H9 (cell line): ENCODE measurements around the gene STARD3. TPM values are rescaled to one million over a fixed set of nuclear protein-coding genes. Genes with fewer than 3 reads are reported as not detected.

Experiments used
- DNase-seq: peaks from one replicate; pipeline ENCODE4 v3.0.0-alpha.2; 2017
- H2AFZ ChIP-seq: one replicate; pipeline ENCODE4 v1.6.1; 2013; ENCODE audit warnings: mild to moderate bottlenecking, low read length, control low read depth, moderate library complexity
- H2AK5ac ChIP-seq: 2 replicates; pipeline ENCODE4 v1.6.1; 2013; ENCODE audit warnings: low read length, control low read depth, mixed read lengths; ENCODE audit not compliant: insufficient read length
- H2BK120ac ChIP-seq: one replicate; pipeline ENCODE4 v1.6.1; 2013; ENCODE audit warnings: low read depth, mild to moderate bottlenecking, low read length, control low read depth, inconsistent platforms; ENCODE audit not compliant: poor library complexity, severe bottlenecking
- H2BK12ac ChIP-seq: 2 replicates; pipeline ENCODE4 v1.6.1; 2013; ENCODE audit warnings: low read length, control low read depth, mixed read lengths, low read depth; ENCODE audit not compliant: insufficient read length
- H2BK15ac ChIP-seq: 2 replicates; pipeline ENCODE4 v1.6.1; 2013; ENCODE audit warnings: low read depth, low read length, control low read depth
- H2BK20ac ChIP-seq: one replicate; pipeline ENCODE4 v1.6.1; 2013; ENCODE audit warnings: low read depth, mild to moderate bottlenecking, low read length, control low read depth, inconsistent platforms; ENCODE audit not compliant: poor library complexity, severe bottlenecking
- H2BK5ac ChIP-seq: 2 replicates; pipeline ENCODE4 v1.6.1; 2013; ENCODE audit warnings: low read length, control low read depth, mixed read lengths; ENCODE audit not compliant: insufficient read length
- H3K14ac ChIP-seq: 2 replicates; pipeline ENCODE4 v1.6.1; 2013; ENCODE audit warnings: low read length, control low read depth; ENCODE audit not compliant: insufficient read depth
- H3K18ac ChIP-seq: 2 replicates; pipeline ENCODE4 v1.6.1; 2013; ENCODE audit warnings: low read depth, mild to moderate bottlenecking, mixed read lengths, low read length, control low read depth; ENCODE audit not compliant: insufficient read length
- H3K23ac ChIP-seq: 2 replicates; pipeline ENCODE4 v1.6.1; 2013; ENCODE audit warnings: low read length, control low read depth, mixed read lengths, low read depth; ENCODE audit not compliant: insufficient read length
- H3K23me2 ChIP-seq: 2 replicates; pipeline ENCODE4 v1.6.1; 2013; ENCODE audit warnings: low read depth, mild to moderate bottlenecking, mixed read lengths, low read length, control low read depth; ENCODE audit not compliant: insufficient read length, poor library complexity, severe bottlenecking
- H3K27ac ChIP-seq: 2 replicates; pipeline ENCODE4 v1.5.1; 2013; ENCODE audit warnings: low read length, control low read depth, mixed read lengths, low read depth; ENCODE audit not compliant: insufficient read length
- H3K27me3 ChIP-seq: 2 replicates; pipeline ENCODE4 v1.6.1; 2013; ENCODE audit warnings: low read length, control low read depth, inconsistent platforms; ENCODE audit not compliant: insufficient read depth
- H3K4ac ChIP-seq: 2 replicates; pipeline ENCODE4 v1.6.1; 2013; ENCODE audit warnings: low read depth, mild to moderate bottlenecking, control low read depth, inconsistent platforms, low read length, moderate library complexity
- H3K4me1 ChIP-seq: 2 replicates; pipeline ENCODE4 v1.6.1; 2013; ENCODE audit warnings: low read length, control low read depth, inconsistent platforms; ENCODE audit not compliant: insufficient read depth
- H3K4me2 ChIP-seq: 2 replicates; pipeline ENCODE4 v1.6.1; 2013; ENCODE audit warnings: low read length, control low read depth, mixed read lengths; ENCODE audit not compliant: insufficient read length, insufficient read depth
- H3K56ac ChIP-seq: 2 replicates; pipeline ENCODE4 v1.6.1; 2013; ENCODE audit warnings: low read depth, mild to moderate bottlenecking, mixed read lengths, low read length, control low read depth; ENCODE audit not compliant: insufficient read length
- H3K79me1 ChIP-seq: 2 replicates; pipeline ENCODE4 v1.6.1; 2013; ENCODE audit warnings: low read depth, mild to moderate bottlenecking, moderate library complexity, low read length, control low read depth, inconsistent platforms; ENCODE audit not compliant: insufficient read depth, poor library complexity, severe bottlenecking
- H3K79me2 ChIP-seq: 2 replicates; pipeline ENCODE4 v1.6.1; 2013; ENCODE audit warnings: low read length, control low read depth, inconsistent platforms; ENCODE audit not compliant: insufficient read depth
- H3K9ac ChIP-seq: 2 replicates; pipeline ENCODE4 v1.6.1; 2013; ENCODE audit warnings: low read length, control low read depth, mixed read lengths; ENCODE audit not compliant: insufficient read length; ENCODE audit errors: extremely low read depth
- H3K9me3 ChIP-seq: one replicate; pipeline ENCODE4 v1.6.1; 2013; ENCODE audit warnings: low read depth, low read length, inconsistent platforms; ENCODE audit not compliant: control insufficient read depth
- H3T11ph ChIP-seq: one replicate; pipeline ENCODE4 v1.6.1; 2013; ENCODE audit warnings: mild to moderate bottlenecking, low read length, control low read depth, inconsistent platforms
- H4K20me1 ChIP-seq: one replicate; pipeline ENCODE4 v1.6.1; 2013; ENCODE audit not compliant: control insufficient read depth, insufficient read length, insufficient read depth
- H4K5ac ChIP-seq: 2 replicates; pipeline ENCODE4 v1.6.1; 2013; ENCODE audit warnings: low read depth, mild to moderate bottlenecking, mixed read lengths, low read length, control low read depth; ENCODE audit not compliant: insufficient read length
- H4K8ac ChIP-seq: replicated peaks from 2 replicates; pipeline ENCODE4 v1.6.1; 2013; ENCODE audit warnings: low read length, control low read depth, mixed read lengths, low read depth; ENCODE audit not compliant: insufficient read length
- H4K91ac ChIP-seq: 2 replicates; pipeline ENCODE4 v1.6.1; 2013; ENCODE audit warnings: low read depth, mild to moderate bottlenecking, moderate library complexity, mixed read lengths, low read length, control low read depth; ENCODE audit not compliant: insufficient read length
- H3K27ac Mint-ChIP-seq, 3 experiments: 2 replicates in 2 of 3; 3 replicates in 1 of 3; pipeline ENCODE4 v1.8.0; 2020 to 2021; ENCODE audit warnings: mixed read lengths in 3 of 3, mild to moderate bottlenecking in 1 of 3, moderate library complexity in 1 of 3
- H3K27me3 Mint-ChIP-seq: 2 replicates; pipeline ENCODE4 v1.8.0; 2021; ENCODE audit warnings: low read depth, mild to moderate bottlenecking, moderate library complexity, mixed read lengths
- H3K36me3 Mint-ChIP-seq, 3 experiments: 2 replicates in 2 of 3; 3 replicates in 1 of 3; pipeline ENCODE4 v1.8.0; 2020 to 2021; ENCODE audit warnings: low read depth in 3 of 3, mixed read lengths in 3 of 3; ENCODE audit not compliant: insufficient read depth in 1 of 3
- H3K4me1 Mint-ChIP-seq, 2 experiments: 2 replicates each; pipeline ENCODE4 v1.8.0; 2020; ENCODE audit warnings: mixed read lengths in 2 of 2
- H3K4me3 Mint-ChIP-seq, 2 experiments: 2 replicates in 1 of 2; 3 replicates in 1 of 2; pipeline ENCODE4 v1.8.0; 2020 to 2021; ENCODE audit warnings: mild to moderate bottlenecking in 2 of 2, mixed read lengths in 2 of 2, moderate library complexity in 1 of 2
- H3K9me3 Mint-ChIP-seq, 2 experiments: 2 replicates in 1 of 2; 3 replicates in 1 of 2; pipeline ENCODE4 v1.8.0; 2020; ENCODE audit warnings: mild to moderate bottlenecking in 2 of 2, mixed read lengths in 2 of 2, moderate library complexity in 1 of 2
- CTCF ChIP-seq: fragments of 200-600 bp; sonication (generic); conservative IDR thresholded peaks from 3 replicates; pipeline ENCODE4 v1.8.0; 2021; ENCODE audit warnings: antibody characterized with exemption, mild to moderate bottlenecking
- WGBS: extraction: QIAGEN DNeasy Blood & Tissue Kit; methylation state at CpG from one replicate; pipeline ENCODE4 v1.1.7; 2013; ENCODE audit warnings: missing lambda C conversion rate, low lambda C conversion rate, mixed read lengths; ENCODE audit not compliant: insufficient read length; ENCODE audit errors: extremely low coverage; 5-methylcytosine and 5-hydroxymethylcytosine counted together
- total RNA-seq: library from RNA; stranded (reverse); gene quantifications from 2 replicates; pipeline ENCODE4 v1.2.1, GENCODE V29; 2021

STARD3 gene
- total RNA-seq, 1 experiment from 2014 or later, result 51.3 TPM

GRCh38 chr17:39621523-39622379, 15.2 kb upstream of the STARD3 start:
- peaks cover 33 to 41% of the 10 kb centered on the region in 2 experiments for H3K4me1 Mint-ChIP-seq
- Histone ChIP-seq H3K27ac (no peak overlapping the region), H2BK120ac (no peak overlapping the region), H3K23me2 (peaks cover 8% of the 10 kb centered on the region), H3K23ac (no peak overlapping the region), H3K14ac (no peak overlapping the region), H4K91ac (no peak overlapping the region), H3K4me1 (no peaks in the 10 kb centered on the region), H4K8ac (no peak overlapping the region), H3K56ac (no peak overlapping the region), H2BK5ac (no peak overlapping the region), H3K79me1 (no peaks in the 10 kb centered on the region), H3K4me2 (no peak overlapping the region), H4K20me1 (no peaks in the 10 kb centered on the region), H2BK12ac (no peak overlapping the region), H3K9ac (no peak overlapping the region), H2BK20ac (no peak overlapping the region), H2BK15ac (no peak overlapping the region), H3K79me2 (no peaks in the 10 kb centered on the region), H3K4ac (no peak overlapping the region), H3K27me3 (peaks cover 20% of the 10 kb centered on the region; the same call in 1 of the 2 replicates), H2AK5ac (no peak overlapping the region), H3K18ac (no peak overlapping the region), H4K5ac (no peak overlapping the region), H2AFZ (no peak overlapping the region), H3T11ph (no peak overlapping the region), H3K9me3 (no peaks in the 10 kb centered on the region)
- no peaks in the 10 kb centered on the region; a peak in 1 of 5 replicates for H3K9me3 Mint-ChIP-seq
- no CpG with 5 or more reads among the region's 26 CpGs for WGBS
- H3K36me3 Mint-ChIP-seq, result no peaks in the 10 kb centered on the region; a peak in 1 of 7 replicates
- H3K27me3 Mint-ChIP-seq, result peaks cover 96% of the 10 kb centered on the region
- TF ChIP-seq CTCF, result peak; percentile 100
- H3K4me3 Mint-ChIP-seq, result peak overlapping the region in 1 of 2 experiments; percentile 48; a peak in 2 of 5 replicates
- DNase-seq, result peak; percentile 94
- peak overlapping the region in 1 of 3 experiments; percentile 60; a peak in 1 of 7 replicates for H3K27ac Mint-ChIP-seq
